ENCODE measurements around the gene CCDC112. TPM values are rescaled to one million over a fixed set of nuclear protein-coding genes. Genes with fewer than 3 reads are reported as not detected.
"Not testable (repeated sequence)": the region's sequence is repeated elsewhere in the genome, so short reads cannot be mapped to it uniquely, and the experiment has no call there.

CCDC112 gene
- total RNA-seq, 2 experiments from 2014 or later = 2.1 to 2.6 TPM

- ChIA-PET POLR2A (no interaction called here), CTCF (interaction anchor here (1.0 kb wide), 1 partner anchor 9 kb away, joined by 3 read pairs; no protein-coding TSS in a partner anchor)
- no peak overlapping the region for H3K27ac Mint-ChIP-seq
- H3K27me3 Mint-ChIP-seq = peaks cover 2% of the 10 kb centered on the region
- peaks cover 7% of the 10 kb centered on the region for H3K9me3 Mint-ChIP-seq
- no peak overlapping the region for H3K4me3 Mint-ChIP-seq
- H3K36me3 Mint-ChIP-seq (ENCODE audit: low read depth) = peaks cover 8% of the 10 kb centered on the region
- no peak for DNase-seq
- H3K4me1 Mint-ChIP-seq = peaks cover 7% of the 10 kb centered on the region
These were observed 28.8 kb downstream of the CCDC112 start for GRCh38 chr5:115267617-115268016.

GRCh38 chr5:115265220-115265619 is 31.2 kb downstream of the CCDC112 start:
- Mint-ChIP-seq H3K4me3 (no peak overlapping the region), H3K27ac (no peak overlapping the region), H3K9me3 (peaks cover 7% of the 10 kb centered on the region), H3K27me3 (no peaks in the 10 kb centered on the region), H3K36me3 (ENCODE audit: low read depth) (peaks cover 15% of the 10 kb centered on the region), H3K4me1 (peaks cover 26% of the 10 kb centered on the region)
- ChIA-PET CTCF (interaction anchor here (1.0 to 2.1 kb wide), 3 partner anchors 9 to 31 kb away, joined by 3 to 5 read pairs (median 5); partner anchors contain the start of gene CCDC112), POLR2A (no interaction called here)
- no peak for DNase-seq

- Mint-ChIP-seq H3K27me3 (no peaks in the 10 kb centered on the region), H3K9me3 (peaks cover 7% of the 10 kb centered on the region), H3K36me3 (ENCODE audit: low read depth) (peaks cover 15% of the 10 kb centered on the region), H3K4me3 (no peak overlapping the region), H3K27ac (no peak overlapping the region), H3K4me1 (peaks cover 31% of the 10 kb centered on the region)
- ChIA-PET CTCF (interaction anchor here (1.0 to 2.1 kb wide), 3 partner anchors 9 to 31 kb away, joined by 3 to 5 read pairs (median 5); partner anchors contain the start of gene CCDC112), POLR2A (no interaction called here)
- DNase-seq = no peak
These were observed 31.7 kb downstream of the CCDC112 start for GRCh38 chr5:115264786-115265185.

- DNase-seq = no peak
- Mint-ChIP-seq H3K27ac (peak overlapping the region; percentile 95), H3K27me3 (no peaks in the 10 kb centered on the region), H3K9me3 (peaks cover 7% of the 10 kb centered on the region), H3K4me3 (peak overlapping the region; percentile 97), H3K36me3 (ENCODE audit: low read depth) (peaks cover 17% of the 10 kb centered on the region), H3K4me1 (peaks cover 42% of the 10 kb centered on the region)
- ChIA-PET POLR2A (no interaction called here), CTCF (interaction anchor here (0.9 kb wide), 1 partner anchor 193 kb away, joined by 3 read pairs; no protein-coding TSS in a partner anchor)
These were observed 33.4 kb downstream of the CCDC112 start for GRCh38 chr5:115263078-115263380.

- Mint-ChIP-seq H3K9me3 (peaks cover 7% of the 10 kb centered on the region), H3K27me3 (no peaks in the 10 kb centered on the region), H3K4me3 (peak within 1 kb of the TSS; percentile 97), H3K36me3 (ENCODE audit: low read depth) (peaks cover 17% of the 10 kb centered on the region), H3K27ac (peak within 1 kb of the TSS; percentile 95), H3K4me1 (peaks cover 43% of the 10 kb centered on the region)
- CTCF ChIA-PET = no interaction called here
- POLR2A ChIA-PET = interaction anchor here (1.3 kb wide), 1 partner anchor 34 kb away, joined by 3 read pairs; no protein-coding TSS in a partner anchor
- peak; percentile 74 for DNase-seq
These were observed 34.0 kb downstream of the CCDC112 start, which contains the start of gene PGGT1B for GRCh38 chr5:115262321-115263077. Gene PGGT1B, minus strand, starts transcription at chr5:115262877. Its CDS starts 26 bp downstream, at chr5:115262851.

GRCh38 chr5:115262011-115262320 is 34.5 kb downstream of the CCDC112 start:
- peak overlapping the region; percentile 95 for H3K27ac Mint-ChIP-seq
- CTCF ChIA-PET = no interaction called here
- POLR2A ChIA-PET = interaction anchor here (1.3 kb wide), 1 partner anchor 34 kb away, joined by 3 read pairs; no protein-coding TSS in a partner anchor
- H3K36me3 Mint-ChIP-seq (ENCODE audit: low read depth) = peaks cover 17% of the 10 kb centered on the region
- DNase-seq = no peak
- H3K27me3 Mint-ChIP-seq = no peaks in the 10 kb centered on the region
- peak overlapping the region; percentile 97 for H3K4me3 Mint-ChIP-seq
- H3K4me1 Mint-ChIP-seq = peaks cover 43% of the 10 kb centered on the region
- H3K9me3 Mint-ChIP-seq = peaks cover 7% of the 10 kb centered on the region

- H3K4me1 Mint-ChIP-seq = peaks cover 43% of the 10 kb centered on the region
- H3K4me3 Mint-ChIP-seq = no peak overlapping the region
- H3K36me3 Mint-ChIP-seq (ENCODE audit: low read depth) = peaks cover 17% of the 10 kb centered on the region
- DNase-seq = no peak
- ChIA-PET CTCF (no interaction called here), POLR2A (interaction anchor here (0.6 kb wide), 1 partner anchor 64 kb away, joined by 5 read pairs; no protein-coding TSS in a partner anchor)
- peaks cover 7% of the 10 kb centered on the region for H3K9me3 Mint-ChIP-seq
- no peaks in the 10 kb centered on the region for H3K27me3 Mint-ChIP-seq
- H3K27ac Mint-ChIP-seq = no peak overlapping the region
These were observed 36.2 kb downstream of the CCDC112 start for GRCh38 chr5:115260248-115260647.

- Mint-ChIP-seq H3K9me3 (peaks cover 3% of the 10 kb centered on the region), H3K27me3 (no peaks in the 10 kb centered on the region), H3K27ac (no peak overlapping the region), H3K4me3 (no peak overlapping the region), H3K4me1 (peaks cover 40% of the 10 kb centered on the region), H3K36me3 (ENCODE audit: low read depth) (peaks cover 14% of the 10 kb centered on the region)
- no peak for DNase-seq
- ChIA-PET CTCF (interaction anchor here (1.1 kb wide), 1 partner anchor 9 kb away, joined by 3 read pairs; no protein-coding TSS in a partner anchor), POLR2A (no interaction called here)
These were observed 38.5 kb downstream of the CCDC112 start for GRCh38 chr5:115257981-115258380.

GRCh38 chr5:115249379-115249778 is 47.1 kb downstream of the CCDC112 start:
- H3K27me3 Mint-ChIP-seq, CTCF ChIA-PET, H3K4me3 Mint-ChIP-seq, POLR2A ChIA-PET, H3K9me3 Mint-ChIP-seq, H3K27ac Mint-ChIP-seq, DNase-seq: not testable (repeated sequence)
- H3K36me3 Mint-ChIP-seq (ENCODE audit: low read depth) = peaks cover 13% of the 10 kb centered on the region
- H3K4me1 Mint-ChIP-seq = peaks cover 13% of the 10 kb centered on the region

GRCh38 chr5:115246361-115246991 is 50.0 kb downstream of the CCDC112 start:
- H3K27me3 Mint-ChIP-seq = no peaks in the 10 kb centered on the region
- no peak for DNase-seq
- CTCF ChIA-PET = no interaction called here

GRCh38 chr5:115243412-115243811 is 53.0 kb downstream of the CCDC112 start:
- Mint-ChIP-seq H3K27ac (no peak overlapping the region), H3K36me3 (ENCODE audit: low read depth) (peaks cover 7% of the 10 kb centered on the region), H3K9me3 (no peaks in the 10 kb centered on the region), H3K4me3 (no peak overlapping the region), H3K4me1 (peaks cover 8% of the 10 kb centered on the region), H3K27me3 (no peaks in the 10 kb centered on the region)
- ChIA-PET CTCF (no interaction called here), POLR2A (no interaction called here)
- no peak for DNase-seq

More at GRCh38 chr5:115246361-115246991, 50.0 kb downstream of the CCDC112 start:
- H3K36me3 Mint-ChIP-seq (ENCODE audit: low read depth) = peaks cover 11% of the 10 kb centered on the region
- no peak overlapping the region for H3K27ac Mint-ChIP-seq
- H3K9me3 Mint-ChIP-seq = no peaks in the 10 kb centered on the region
- H3K4me3 Mint-ChIP-seq = no peak overlapping the region
- POLR2A ChIA-PET = no interaction called here
- H3K4me1 Mint-ChIP-seq = peaks cover 16% of the 10 kb centered on the region

GRCh38 chr5:115241881-115242642 is 54.4 kb downstream of the CCDC112 start:
- peaks cover 8% of the 10 kb centered on the region for H3K36me3 Mint-ChIP-seq (ENCODE audit: low read depth)
- CTCF ChIA-PET = no interaction called here
- POLR2A ChIA-PET = no interaction called here

GRCh38 chr5:115237066-115237465 is 59.4 kb downstream of the CCDC112 start:
- ChIA-PET CTCF (no interaction called here), POLR2A (no interaction called here)
- Mint-ChIP-seq H3K27me3 (no peaks in the 10 kb centered on the region), H3K4me3 (no peak overlapping the region), H3K9me3 (no peaks in the 10 kb centered on the region), H3K36me3 (ENCODE audit: low read depth) (peaks cover 27% of the 10 kb centered on the region), H3K4me1 (no peaks in the 10 kb centered on the region), H3K27ac (no peak overlapping the region)
- DNase-seq = no peak

More at GRCh38 chr5:115241881-115242642, 54.4 kb downstream of the CCDC112 start:
- Mint-ChIP-seq H3K4me1 (peaks cover 8% of the 10 kb centered on the region), H3K4me3 (no peak overlapping the region), H3K9me3 (no peaks in the 10 kb centered on the region), H3K27me3 (no peaks in the 10 kb centered on the region), H3K27ac (no peak overlapping the region)
- no peak for DNase-seq

Data from activated CD4-positive, alpha-beta T cell treated with anti-CD3 and anti-CD28 coated beads, Interleukin-2, amount 10 ng/mL, durations not matched to agents 7 days and 5 days (primary cell).